GM12864 (cell line): ENCODE data around the gene MSGN1.

Experiments
- DNase-seq: peaks from one replicate; pipeline ENCODE4 v3.0.0-alpha.2; 2011; ENCODE audit warnings: low read depth
- H3K4me3 ChIP-seq: 2 replicates; pipeline ENCODE4 v1.5.1; 2011; ENCODE audit warnings: mild to moderate bottlenecking, low read depth, low read length, control low read depth
- TF ChIP-seq, protein P1 (sequence below): IDR thresholded peaks from 2 replicates; pipeline ENCODE4 v1.5.1; 2011; ENCODE audit warnings: low read depth, mild to moderate bottlenecking, moderate library complexity, low read length, control low read depth, inconsistent platforms; ENCODE audit errors: missing control alignments

MSGN1 gene, protein sequence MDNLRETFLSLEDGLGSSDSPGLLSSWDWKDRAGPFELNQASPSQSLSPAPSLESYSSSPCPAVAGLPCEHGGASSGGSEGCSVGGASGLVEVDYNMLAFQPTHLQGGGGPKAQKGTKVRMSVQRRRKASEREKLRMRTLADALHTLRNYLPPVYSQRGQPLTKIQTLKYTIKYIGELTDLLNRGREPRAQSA

DNA sequence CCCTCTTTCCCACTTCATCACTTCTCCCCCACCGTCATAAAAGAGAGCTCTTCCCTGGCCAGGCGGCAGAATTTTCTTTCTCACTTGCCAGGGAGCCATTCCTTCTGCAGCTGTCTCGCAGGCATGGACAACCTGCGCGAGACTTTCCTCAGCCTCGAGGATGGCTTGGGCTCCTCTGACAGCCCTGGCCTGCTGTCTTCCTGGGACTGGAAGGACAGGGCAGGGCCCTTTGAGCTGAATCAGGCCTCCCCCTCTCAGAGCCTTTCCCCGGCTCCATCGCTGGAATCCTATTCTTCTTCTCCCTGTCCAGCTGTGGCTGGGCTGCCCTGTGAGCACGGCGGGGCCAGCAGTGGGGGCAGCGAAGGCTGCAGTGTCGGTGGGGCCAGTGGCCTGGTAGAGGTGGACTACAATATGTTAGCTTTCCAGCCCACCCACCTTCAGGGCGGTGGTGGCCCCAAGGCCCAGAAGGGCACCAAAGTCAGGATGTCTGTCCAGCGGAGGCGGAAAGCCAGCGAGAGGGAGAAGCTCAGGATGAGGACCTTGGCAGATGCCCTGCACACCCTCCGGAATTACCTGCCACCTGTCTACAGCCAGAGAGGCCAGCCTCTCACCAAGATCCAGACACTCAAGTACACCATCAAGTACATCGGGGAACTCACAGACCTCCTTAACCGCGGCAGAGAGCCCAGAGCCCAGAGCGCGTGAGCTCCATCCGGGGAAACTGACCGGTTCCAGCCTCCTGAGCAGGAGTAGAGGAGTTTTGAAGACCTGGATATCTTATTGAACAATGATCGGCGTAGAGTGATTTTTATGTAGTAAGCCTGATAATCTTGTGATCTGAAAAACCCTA is at the start of gene MSGN1:
Gene MSGN1, plus strand, starts transcription at position 65 of the 850 bp plus-strand sequence. Its CDS starts 59 bp downstream, at position 124.
- TF ChIP-seq, protein P1, sequence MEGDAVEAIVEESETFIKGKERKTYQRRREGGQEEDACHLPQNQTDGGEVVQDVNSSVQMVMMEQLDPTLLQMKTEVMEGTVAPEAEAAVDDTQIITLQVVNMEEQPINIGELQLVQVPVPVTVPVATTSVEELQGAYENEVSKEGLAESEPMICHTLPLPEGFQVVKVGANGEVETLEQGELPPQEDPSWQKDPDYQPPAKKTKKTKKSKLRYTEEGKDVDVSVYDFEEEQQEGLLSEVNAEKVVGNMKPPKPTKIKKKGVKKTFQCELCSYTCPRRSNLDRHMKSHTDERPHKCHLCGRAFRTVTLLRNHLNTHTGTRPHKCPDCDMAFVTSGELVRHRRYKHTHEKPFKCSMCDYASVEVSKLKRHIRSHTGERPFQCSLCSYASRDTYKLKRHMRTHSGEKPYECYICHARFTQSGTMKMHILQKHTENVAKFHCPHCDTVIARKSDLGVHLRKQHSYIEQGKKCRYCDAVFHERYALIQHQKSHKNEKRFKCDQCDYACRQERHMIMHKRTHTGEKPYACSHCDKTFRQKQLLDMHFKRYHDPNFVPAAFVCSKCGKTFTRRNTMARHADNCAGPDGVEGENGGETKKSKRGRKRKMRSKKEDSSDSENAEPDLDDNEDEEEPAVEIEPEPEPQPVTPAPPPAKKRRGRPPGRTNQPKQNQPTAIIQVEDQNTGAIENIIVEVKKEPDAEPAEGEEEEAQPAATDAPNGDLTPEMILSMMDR = no peak

DNA sequence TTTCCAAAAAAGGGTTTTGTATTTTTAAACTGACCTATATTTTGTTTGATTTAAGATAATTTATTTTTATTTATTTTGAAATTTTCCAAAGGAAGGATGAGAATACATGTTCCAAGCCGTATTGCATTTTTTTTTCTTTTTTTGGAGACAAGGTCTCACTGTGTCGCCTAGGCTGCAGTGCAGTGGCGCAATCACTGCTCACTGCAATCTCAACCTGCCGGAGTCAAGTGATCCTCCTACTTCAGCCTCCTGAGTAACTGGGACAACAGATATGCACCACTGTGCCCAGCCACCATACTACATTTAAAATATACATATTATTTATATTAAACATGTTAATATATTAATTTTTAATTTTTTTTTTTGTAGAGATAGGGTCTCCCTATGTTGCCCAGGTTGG is 47.4 kb upstream of the MSGN1 start:
- no peak for DNase-seq
- TF ChIP-seq, protein P1 = no peak
- no peak overlapping the region for H3K4me3 ChIP-seq

More for the DNA sequence above, at the start of gene MSGN1:
- no peak for DNase-seq
- H3K4me3 ChIP-seq = no peak within 1 kb of the TSS

DNA sequence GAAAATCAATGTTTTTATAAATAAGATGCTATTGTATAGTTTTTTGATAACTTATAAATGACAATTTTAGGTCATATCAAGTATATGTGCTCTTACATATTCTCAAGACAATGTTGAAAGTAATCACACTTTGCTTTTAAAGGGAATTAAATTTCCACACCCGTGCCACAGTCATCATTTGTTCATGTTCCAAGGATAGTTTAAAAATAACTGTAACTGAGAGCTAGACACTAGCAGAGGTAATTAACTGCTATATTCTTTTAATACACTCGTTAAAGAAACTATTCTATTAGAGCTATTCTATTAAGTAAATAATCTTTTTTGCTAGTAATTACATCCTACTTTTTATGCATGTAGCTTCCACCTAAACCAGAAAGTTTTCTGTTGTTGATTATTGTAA is 44.3 kb upstream of the MSGN1 start:
- TF ChIP-seq, protein P1 = no peak
- no peak for DNase-seq
- no peak overlapping the region for H3K4me3 ChIP-seq

DNA sequence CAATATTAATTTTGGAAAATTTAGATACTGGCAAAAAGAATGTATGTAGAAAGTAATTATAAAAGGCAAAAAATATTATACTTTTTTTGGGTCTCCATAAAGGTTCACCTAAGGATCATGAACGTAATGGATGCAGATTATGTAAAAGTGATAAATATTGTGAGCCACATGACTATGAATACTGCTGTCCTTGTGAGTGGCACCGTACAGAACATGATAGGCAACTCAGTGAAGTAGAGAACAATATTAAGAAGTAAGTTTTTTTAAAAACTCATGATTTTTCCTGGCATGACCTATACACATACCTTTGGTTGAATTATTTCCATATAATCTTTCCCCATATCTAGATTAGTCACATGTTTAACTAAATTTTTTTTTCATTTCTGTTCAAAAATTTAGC is 43.7 kb upstream of the MSGN1 start:
- TF ChIP-seq, protein P1 = no peak
- no peak overlapping the region for H3K4me3 ChIP-seq
- no peak for DNase-seq

DNA sequence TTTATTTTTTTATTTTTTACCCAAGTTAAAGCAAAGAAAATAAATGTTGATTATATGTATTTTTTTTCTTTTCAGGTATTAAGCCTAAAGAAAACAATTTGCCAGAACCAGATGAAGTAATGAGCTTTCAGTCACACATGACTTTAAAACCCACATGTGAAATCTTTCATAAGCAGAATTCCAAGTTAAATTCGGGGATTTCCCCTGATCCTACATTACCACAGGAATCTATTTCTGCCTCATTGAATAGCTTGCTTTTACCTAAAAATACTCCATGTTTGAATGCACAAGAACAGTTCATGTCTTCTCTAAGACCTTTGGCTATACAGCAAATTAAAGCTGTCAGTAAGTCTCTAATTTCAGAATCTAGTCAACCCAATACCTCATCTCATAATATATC is 35.7 kb upstream of the MSGN1 start:
- TF ChIP-seq, protein P1 = no peak
- DNase-seq = no peak
- no peak overlapping the region for H3K4me3 ChIP-seq

DNA sequence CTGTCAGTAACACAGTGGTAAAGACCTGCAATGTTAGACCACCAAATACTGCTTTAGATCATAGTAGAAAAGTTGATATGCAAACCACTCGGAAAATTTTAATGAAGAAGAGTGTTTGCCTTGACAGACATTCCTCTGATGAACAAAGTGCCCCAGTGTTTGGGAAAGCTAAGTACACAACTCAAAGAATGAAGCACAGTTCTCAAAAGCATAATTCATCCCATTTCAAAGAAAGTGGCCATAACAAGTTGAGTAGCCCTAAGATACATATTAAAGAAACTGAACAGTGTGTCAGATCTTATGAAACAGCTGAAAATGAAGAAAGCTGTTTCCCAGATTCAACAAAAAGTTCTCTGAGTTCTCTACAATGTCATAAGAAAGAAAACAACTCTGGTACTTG is 34.8 kb upstream of the MSGN1 start:
- TF ChIP-seq, protein P1 = no peak
- DNase-seq = no peak
- H3K4me3 ChIP-seq = no peak overlapping the region
